ENCODE data around the gene RAD23B.
"Not testable (repeated sequence)": the region's sequence is repeated elsewhere in the genome, so short reads cannot be mapped to it uniquely, and the experiment has no call there.

RAD23B gene

GRCh38 chr9:107282759-107283622 is at the start of gene RAD23B:
Gene RAD23B, plus strand, starts transcription at chr9:107283279. Its CDS starts 351 bp downstream, at chr9:107283630.
- in situ Hi-C loops (cut with MboI; ENCODE audit: low pct_unique_long_range_greater_than_20kb, low sequenced_read_pairs), result no loop called here
- peak; percentile 98 for DNase-seq

GRCh38 chr9:107235765-107236442 is 47.2 kb upstream of the RAD23B start:
- in situ Hi-C loops (cut with MboI; ENCODE audit: low pct_unique_long_range_greater_than_20kb, low sequenced_read_pairs), result no loop called here
- DNase-seq, result no peak

- in situ Hi-C loops (cut with MboI; ENCODE audit: low pct_unique_long_range_greater_than_20kb, low sequenced_read_pairs), result no loop called here
Measured at GRCh38 chr9:107237873-107238272, 45.2 kb upstream of the RAD23B start.

GRCh38 chr9:107239474-107239873 is 43.6 kb upstream of the RAD23B start:
- DNase-seq, result peak; percentile 12
- in situ Hi-C loops (cut with MboI; ENCODE audit: low pct_unique_long_range_greater_than_20kb, low sequenced_read_pairs), result no loop called here

More at GRCh38 chr9:107237873-107238272, 45.2 kb upstream of the RAD23B start:
- no peak for DNase-seq

GRCh38 chr9:107240260-107240659 is 42.8 kb upstream of the RAD23B start:
- in situ Hi-C loops (cut with MboI; ENCODE audit: low pct_unique_long_range_greater_than_20kb, low sequenced_read_pairs), result no loop called here
- no peak for DNase-seq

GRCh38 chr9:107242073-107243030 is 40.7 kb upstream of the RAD23B start:
- in situ Hi-C loops (cut with MboI; ENCODE audit: low pct_unique_long_range_greater_than_20kb, low sequenced_read_pairs), result no loop called here
- DNase-seq, result no peak

- no peak for DNase-seq
- in situ Hi-C loops (cut with MboI; ENCODE audit: low pct_unique_long_range_greater_than_20kb, low sequenced_read_pairs), result no loop called here
Measured at GRCh38 chr9:107243742-107244141, 39.3 kb upstream of the RAD23B start.

- no peak for DNase-seq
- in situ Hi-C loops (cut with MboI; ENCODE audit: low pct_unique_long_range_greater_than_20kb, low sequenced_read_pairs), result no loop called here
Measured at GRCh38 chr9:107246259-107247254, 36.5 kb upstream of the RAD23B start.

GRCh38 chr9:107248714-107249113 is 34.4 kb upstream of the RAD23B start:
- DNase-seq, result no peak
- in situ Hi-C loops (cut with MboI; ENCODE audit: low pct_unique_long_range_greater_than_20kb, low sequenced_read_pairs), result no loop called here

- in situ Hi-C loops (cut with MboI; ENCODE audit: low pct_unique_long_range_greater_than_20kb, low sequenced_read_pairs), result no loop called here
- no peak for DNase-seq
Measured at GRCh38 chr9:107249131-107249533, 33.9 kb upstream of the RAD23B start.

- DNase-seq, result no peak
- in situ Hi-C loops (cut with MboI; ENCODE audit: low pct_unique_long_range_greater_than_20kb, low sequenced_read_pairs), result no loop called here
Measured at GRCh38 chr9:107249665-107250285, 33.3 kb upstream of the RAD23B start.

GRCh38 chr9:107251756-107252322 is 31.2 kb upstream of the RAD23B start:
- in situ Hi-C loops (cut with MboI; ENCODE audit: low pct_unique_long_range_greater_than_20kb, low sequenced_read_pairs), result no loop called here
- no peak for DNase-seq

- no peak for DNase-seq
- in situ Hi-C loops (cut with MboI; ENCODE audit: low pct_unique_long_range_greater_than_20kb, low sequenced_read_pairs), result no loop called here
Measured at GRCh38 chr9:107258919-107259318, 24.2 kb upstream of the RAD23B start.

- DNase-seq; in situ Hi-C loops (cut with MboI; ENCODE audit: low pct_unique_long_range_greater_than_20kb, low sequenced_read_pairs): not testable (repeated sequence)
Measured at GRCh38 chr9:107259751-107260313, 23.2 kb upstream of the RAD23B start.

GRCh38 chr9:107260437-107261081 is 22.5 kb upstream of the RAD23B start:
- in situ Hi-C loops (cut with MboI; ENCODE audit: low pct_unique_long_range_greater_than_20kb, low sequenced_read_pairs), result no loop called here
- DNase-seq, result peak; percentile 18

- in situ Hi-C loops (cut with MboI; ENCODE audit: low pct_unique_long_range_greater_than_20kb, low sequenced_read_pairs), result no loop called here
- DNase-seq, result no peak
Measured at GRCh38 chr9:107261106-107261505, 22.0 kb upstream of the RAD23B start.

GRCh38 chr9:107263289-107263688 is 19.8 kb upstream of the RAD23B start:
- in situ Hi-C loops (cut with MboI; ENCODE audit: low pct_unique_long_range_greater_than_20kb, low sequenced_read_pairs), result no loop called here
- DNase-seq, result no peak

Measured in KBM-7 (cell line).